NCI-H1694 (cell line): ENCODE results near the gene TMCO4.
A peak's percentile ranks its signal among the peaks of the same experiment; 100 is the strongest.
"Not testable (repeated sequence)": the region's sequence is repeated elsewhere in the genome, so short reads cannot be mapped to it uniquely, and the experiment has no call there.

Source experiments
- DNase-seq: peaks from one replicate; lab custom pipeline; 2025; lab: John Stamatoyannopoulos, UW

Gene TMCO4

DNA sequence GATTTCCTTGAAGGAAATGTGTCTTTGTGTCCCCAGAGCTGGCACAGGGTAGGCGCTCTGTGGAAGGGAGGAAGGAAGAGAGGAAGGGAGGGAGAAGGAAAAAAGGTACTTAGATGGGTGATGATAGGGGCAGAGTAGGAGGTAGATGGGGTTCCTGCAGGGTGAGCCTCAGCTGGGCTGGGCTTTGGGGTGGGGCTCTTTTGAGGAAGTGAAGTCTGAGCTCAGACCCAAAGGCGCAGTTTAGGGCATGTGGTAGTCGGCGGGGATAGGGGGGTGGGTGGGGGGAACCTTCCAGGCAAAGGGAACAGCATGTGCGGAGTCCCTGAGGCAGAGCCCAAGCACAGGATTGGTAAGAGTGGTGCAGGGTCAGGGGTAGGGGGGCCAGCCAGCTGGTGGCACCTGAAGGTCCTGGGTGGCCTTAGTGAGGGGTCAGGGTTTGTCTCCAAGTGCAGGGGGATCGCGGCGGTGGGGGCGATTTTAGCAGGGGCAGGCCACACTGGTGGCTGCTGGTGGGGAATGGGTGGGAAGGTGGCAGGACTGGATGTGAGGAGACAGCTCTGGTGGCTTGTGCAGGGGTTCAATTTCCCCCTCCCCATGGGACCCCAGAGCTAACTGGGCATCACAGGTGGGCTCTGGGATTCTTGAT is 143.5 kb downstream of the TMCO4 start:
- no peak for DNase-seq

GRCh38 chr1:19655718-19656080 is 144.0 kb downstream of the TMCO4 start:
- DNase-seq: no peak

- no peak for DNase-seq
These were observed 144.6 kb downstream of the TMCO4 start for GRCh38 chr1:19654886-19655717.

DNA sequence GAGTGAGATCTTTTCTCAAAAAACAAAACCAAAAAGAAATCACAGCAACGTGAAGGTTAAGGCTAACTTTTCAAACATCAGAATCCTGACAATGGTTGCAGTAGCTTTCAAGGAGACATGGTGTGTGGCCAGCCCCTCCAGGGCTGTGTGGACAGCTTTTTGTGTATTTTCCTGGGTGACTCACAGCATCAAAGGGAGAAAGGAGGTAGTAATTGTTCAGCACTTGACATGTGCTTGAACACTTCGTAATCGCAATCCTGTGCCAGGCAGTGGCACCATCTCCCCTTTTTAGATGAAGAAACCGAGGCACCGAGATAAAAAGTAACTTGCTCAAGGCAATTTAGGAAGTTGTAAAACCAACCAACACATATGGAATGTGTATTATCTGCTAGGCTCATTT is 145.3 kb downstream of the TMCO4 start:
- no peak for DNase-seq

DNA sequence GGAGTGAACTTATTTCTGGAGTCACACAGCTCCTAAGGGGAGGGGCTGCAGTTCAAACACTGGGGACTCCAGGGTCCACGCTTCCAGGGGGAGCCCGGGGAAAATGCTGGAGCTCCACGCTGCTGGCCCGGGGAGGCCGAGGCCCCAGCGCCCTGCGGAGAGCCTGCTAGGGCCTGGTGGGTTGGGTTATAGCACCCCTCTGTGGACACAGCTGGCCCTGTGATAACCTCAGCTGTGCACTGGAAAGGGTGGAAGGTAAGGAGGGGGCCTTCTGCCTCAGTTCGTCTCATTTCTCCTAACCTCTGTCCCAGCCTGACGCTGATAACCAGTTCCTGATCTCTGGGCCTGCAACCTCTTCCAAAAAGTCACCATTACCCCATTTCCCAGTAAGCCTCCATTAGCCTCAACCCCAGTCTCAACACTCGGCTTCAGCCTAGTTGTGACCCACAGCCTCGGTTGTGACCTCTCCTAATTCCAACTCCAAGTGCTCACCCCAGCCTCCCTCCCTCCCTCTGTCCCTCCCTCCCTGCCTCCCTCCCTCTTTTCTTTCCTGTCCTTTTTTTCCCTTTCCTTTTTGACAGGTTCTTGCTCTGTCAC is 148.5 kb downstream of the TMCO4 start:
- DNase-seq: peak; percentile 18

DNA sequence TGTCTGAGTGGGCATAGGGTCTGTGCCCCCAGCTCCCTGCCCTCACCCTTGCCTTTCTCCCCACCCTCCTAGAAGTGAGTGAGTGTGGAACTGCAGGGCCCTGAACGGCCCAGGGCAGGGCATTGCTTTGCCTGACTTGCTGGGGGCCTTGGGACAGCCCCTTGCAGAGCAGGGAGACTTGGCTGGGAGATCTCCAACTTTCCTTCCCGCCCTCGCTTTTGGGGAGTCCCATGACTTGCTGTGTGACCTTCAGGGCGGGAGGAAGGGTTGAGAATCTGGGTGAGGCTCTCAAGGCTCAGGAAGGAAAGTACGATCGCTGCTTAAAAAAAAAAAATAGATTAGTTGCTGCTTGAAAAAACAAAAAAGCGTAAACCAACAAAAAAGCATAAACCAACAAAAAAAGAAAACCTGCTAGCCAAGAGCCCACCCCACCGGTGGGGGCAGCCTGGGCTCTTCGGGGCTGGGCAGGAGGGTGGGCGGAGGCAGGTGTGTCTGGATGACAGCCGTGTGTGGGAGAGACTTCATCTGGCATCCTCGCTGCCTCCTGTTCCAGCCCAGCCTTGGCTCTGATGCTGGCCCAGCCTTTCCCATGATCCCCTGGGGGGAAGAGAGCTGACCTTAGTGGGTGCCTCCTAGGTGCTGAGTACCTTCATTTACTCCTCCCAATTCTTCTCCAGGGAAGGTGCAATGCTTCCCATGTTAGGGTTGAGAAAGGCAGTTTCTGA is 149.1 kb downstream of the TMCO4 start:
- DNase-seq: no peak

GRCh38 chr1:19648689-19649088 is 151.0 kb downstream of the TMCO4 start:
- DNase-seq: no peak

DNA sequence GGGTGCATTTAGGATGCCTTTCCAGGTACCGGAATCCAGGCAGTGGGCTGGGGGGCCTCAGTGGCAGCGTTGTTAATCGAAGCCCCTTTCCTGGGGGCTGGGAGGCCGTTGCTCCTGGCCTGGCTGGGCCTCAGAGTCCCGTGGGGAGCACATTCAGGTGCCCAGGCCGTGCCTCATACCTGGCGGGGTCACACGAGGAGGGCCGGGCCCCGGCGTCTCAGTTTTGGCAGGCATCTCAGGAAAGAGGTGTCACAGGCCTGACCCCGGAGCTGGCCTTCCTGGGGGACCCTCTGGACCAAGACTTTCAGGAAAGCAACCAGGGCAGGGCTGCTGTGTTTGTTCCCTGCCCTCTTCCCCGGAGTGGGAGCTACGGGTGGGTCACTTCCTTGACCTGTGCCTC is 151.5 kb downstream of the TMCO4 start:
- no peak for DNase-seq

DNA sequence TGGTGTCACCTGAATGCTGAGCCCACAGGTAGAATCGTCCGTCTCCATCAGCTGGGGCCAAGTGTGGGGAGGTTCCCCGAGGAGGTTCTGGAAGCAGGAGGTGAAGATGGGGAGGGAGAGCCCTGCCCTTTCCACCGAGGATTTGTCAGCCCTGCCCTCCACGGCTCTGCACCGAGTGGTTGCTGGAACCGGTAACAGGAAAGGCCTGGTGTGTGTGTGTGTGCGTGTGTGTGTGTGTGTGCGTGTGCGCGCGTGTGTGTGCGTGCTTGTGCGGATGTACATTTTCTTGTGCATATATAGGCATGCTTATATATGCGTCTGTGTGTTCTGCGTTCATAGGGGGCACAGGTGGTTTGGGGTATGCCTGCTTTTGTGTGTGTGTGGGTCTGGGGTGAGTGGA is 152.1 kb downstream of the TMCO4 start:
- no peak for DNase-seq

GRCh38 chr1:19646377-19647319 is 153.1 kb downstream of the TMCO4 start:
- DNase-seq: no peak

DNA sequence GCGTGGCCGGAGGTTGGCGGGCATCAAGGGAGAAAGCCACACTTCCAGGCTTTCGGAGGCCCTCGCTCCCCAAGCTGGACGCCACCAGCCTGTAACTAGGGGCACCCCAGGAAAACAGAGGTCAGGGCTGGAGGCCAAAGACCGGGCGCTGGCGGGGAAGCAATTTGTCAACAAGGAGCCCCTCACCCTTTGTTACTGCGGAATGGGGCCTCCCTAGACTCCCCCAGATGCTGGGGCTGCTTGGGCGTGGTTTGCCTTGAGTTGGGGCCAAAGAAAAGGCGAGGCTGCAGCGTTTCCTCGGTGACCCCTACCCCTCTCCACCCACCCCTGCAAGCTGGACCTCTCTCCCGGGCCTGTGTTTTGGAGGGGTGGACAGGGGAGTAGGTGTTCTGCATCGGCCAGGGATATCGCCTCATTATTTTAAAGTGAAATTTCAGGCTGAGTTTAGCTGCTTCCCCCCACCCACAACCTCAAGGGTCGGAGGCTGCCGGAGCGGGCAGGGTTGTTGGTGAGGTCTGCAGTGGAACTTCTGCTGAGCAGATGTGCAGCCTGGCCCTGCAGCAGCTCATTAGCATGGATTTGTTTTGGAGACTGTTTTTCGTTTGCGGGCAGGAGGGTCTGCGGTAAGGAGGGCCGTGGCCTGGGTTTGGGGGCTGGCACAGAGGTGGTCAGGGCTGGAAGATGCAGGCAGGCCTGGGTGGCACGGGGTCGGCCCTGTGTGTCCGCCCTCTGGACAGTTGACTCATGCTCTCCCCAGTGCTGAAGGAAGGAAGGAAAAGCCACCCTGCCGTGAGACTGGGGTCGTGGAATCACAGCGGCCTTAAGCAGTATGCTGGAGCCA is 154.1 kb downstream of the TMCO4 start:
- DNase-seq: no peak

- DNase-seq: no peak
These were observed 154.9 kb downstream of the TMCO4 start for GRCh38 chr1:19644681-19645410.

GRCh38 chr1:19644395-19644680 is 155.4 kb downstream of the TMCO4 start:
- no peak for DNase-seq

DNA sequence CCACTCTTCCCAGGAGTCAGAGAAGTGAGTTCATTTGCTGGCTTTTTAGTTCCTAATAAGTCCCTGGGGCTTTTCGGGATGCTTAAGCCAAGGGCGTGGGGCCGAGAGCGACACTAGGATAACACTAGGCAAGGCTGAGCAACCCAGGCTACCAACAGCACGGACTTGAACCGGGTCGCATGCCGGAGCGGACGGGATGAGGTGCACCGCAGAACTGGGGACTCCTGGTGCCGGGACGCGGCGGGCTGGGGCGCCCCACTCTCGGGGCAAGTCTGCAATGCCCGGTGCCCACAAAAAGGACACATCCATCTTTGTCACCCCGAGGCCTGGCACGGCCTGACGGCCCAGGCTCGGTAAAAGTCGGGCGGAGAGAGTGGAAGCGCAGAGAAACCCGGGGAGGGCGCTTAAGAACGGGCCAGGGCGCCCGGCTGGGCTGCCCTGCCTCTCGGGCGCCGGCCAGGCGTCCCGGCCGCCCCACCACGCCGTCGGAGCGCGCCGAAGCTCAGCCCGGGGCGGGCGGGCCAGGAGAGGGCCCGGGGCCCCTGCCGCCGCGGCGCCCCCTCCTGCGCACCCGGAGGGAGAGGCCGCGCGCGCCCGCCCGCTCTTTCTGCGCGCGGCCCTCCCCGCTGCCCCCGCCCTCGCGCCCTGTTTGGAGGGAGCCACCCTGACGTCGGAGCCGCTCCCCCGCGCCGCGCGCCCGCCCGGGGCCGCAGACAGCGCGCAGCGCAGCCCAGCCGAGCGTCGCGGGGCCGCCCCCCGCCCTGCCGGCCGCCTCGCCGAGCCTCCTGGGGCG is 155.9 kb downstream of the TMCO4 start, which contains the start of gene NBL1:
NBL1 (plus strand) TSS at position 710 of the 793 bp plus-strand sequence. CDS start 10,720 bp downstream, outside the sequence.
- DNase-seq: no peak

DNA sequence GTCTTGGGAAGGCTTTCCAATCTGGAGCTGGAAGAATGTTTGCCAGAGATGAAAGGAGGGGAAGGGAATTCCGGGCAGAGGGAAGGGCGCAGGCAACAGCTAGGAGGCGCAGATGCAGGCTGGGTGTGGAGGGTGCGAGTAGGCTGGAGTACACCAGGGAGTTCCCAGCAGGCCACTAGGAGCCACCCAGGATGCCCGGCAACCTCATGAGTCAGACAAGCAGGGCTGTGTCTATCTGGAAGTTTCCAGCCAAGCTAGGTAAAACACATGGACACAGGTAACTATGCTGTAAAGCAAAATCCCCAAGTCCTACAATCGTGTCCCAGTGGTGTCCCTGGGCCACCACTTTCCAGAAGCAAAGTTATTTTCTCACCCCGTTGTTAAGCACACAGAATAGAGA is 156.6 kb downstream of the TMCO4 start:
- no peak for DNase-seq

DNA sequence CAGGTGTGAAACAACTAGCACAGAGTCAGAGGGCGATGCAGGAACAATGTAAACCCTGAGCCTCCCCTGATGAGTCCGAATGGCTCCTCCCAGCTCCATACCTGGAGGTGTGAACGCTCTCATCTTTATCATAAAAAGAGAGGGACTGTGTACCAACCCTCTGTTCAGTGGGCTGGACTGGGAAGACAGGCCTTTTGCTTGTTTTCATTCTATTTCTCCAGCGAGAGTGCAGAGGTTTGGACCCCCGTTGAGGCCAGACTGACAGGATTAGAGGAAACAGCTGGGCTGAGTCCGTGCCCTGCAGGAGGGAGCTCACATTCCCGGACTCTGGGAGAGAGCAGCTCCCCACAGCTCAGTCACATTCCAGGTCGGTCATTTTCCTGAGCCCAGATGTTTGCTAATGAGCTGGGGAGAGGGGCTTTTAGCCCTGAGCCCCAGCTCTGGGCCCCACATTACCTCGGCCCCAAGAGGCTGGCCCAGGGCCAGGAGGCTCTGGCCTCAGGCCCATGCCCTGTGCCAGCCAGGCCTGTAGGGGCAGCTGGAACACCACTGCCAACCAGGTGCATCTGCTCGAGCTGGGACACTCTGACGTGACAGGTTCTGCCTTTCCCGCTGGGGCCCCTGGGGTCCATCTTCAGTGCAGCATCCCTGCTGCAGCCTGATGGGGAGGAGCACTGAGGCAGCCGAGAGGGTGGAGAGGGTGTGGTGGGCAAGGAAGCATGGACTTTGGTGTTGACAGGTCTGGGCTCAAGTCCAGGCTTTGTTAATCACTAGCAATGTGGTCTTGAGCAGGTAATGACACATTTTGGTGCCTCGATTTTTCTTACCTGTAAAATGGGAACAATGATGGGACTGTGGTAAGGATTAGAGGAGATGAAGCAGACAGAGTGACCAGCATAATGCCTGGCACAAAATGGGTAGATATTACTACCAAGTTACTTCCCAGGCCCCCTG is 159.1 kb downstream of the TMCO4 start:
- no peak for DNase-seq

GRCh38 chr1:19639999-19640362 is 159.7 kb downstream of the TMCO4 start:
- DNase-seq: no peak

DNA sequence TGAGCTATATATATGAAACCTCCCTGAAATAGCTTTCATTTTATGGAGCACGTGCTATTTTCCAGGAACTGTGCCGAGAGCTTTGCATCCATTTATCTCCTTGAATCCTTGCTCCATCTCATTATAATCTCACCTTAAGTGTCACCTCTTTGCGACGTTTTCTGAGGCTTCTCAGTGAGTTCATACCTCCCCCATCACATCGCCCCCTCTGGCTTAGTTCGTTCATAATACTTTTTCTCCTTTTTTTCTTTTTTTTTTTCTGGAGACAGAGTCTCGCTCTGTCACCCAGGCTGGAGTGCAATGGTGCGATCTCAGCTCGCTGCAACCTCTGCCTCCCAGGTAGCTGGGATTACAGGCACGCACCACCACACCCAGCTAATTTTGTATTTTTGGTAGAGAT is 160.5 kb downstream of the TMCO4 start:
- not testable (repeated sequence) for DNase-seq
